NCI-H2107 treated with DMSO at 0.1 percent for 48 hours (cell line): ENCODE measurements around the gene OLFM2.
"Not testable (repeated sequence)": the region's sequence is repeated elsewhere in the genome, so short reads cannot be mapped to it uniquely, and the experiment has no call there.

ENCODE experiments used
- DNase-seq: peaks from one replicate; lab custom pipeline; 2025; ENCODE audit not compliant: unreplicated experiment; lab: John Stamatoyannopoulos, UW

The OLFM2 gene

GRCh38 chr19:9865732-9866501, 70.4 kb downstream of the OLFM2 start:
- no peak for DNase-seq

GRCh38 chr19:9863759-9864158, 72.6 kb downstream of the OLFM2 start:
- DNase-seq: no peak

GRCh38 chr19:9862938-9863337, 73.4 kb downstream of the OLFM2 start:
- DNase-seq: no peak

DNA sequence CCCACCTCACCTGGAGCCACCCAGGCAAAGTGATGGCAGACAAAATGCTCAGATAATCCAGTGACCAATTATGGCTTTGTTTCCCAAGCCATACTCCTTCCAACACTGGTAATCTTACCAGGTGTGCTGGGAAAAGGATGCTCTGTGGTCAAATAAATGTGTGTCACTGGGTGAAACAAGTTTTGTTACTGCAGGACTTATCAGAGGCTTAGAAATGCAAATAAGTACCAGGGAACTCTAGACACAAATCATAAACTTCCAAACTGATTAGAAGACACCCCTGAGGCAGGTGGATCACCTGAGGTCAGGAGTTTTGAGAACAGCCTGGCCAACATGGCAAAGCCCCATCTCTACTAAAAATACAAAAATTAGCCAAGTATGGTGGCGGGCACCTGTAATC, 74.8 kb downstream of the OLFM2 start:
- DNase-seq: no peak

DNA sequence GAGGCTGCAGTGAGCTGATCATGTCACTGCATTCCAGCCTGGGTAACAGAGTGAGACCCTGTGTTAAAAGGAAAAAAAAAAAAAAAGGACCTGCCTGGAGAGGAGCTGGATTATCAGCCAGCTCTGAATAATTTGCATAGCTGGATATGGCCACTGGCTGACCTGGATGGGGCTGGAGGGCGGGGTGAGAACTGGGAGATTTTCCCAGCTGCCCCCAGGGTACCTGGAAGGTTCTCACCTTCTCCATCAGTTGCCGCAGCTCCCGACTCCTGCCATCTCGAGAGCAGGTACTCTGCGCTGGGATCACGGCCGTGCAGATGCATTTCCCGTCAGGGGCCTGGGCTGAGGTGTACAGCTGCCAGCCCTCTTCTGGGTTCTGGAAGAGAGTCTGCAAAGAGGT, 75.9 kb downstream of the OLFM2 start:
- DNase-seq: no peak

DNA sequence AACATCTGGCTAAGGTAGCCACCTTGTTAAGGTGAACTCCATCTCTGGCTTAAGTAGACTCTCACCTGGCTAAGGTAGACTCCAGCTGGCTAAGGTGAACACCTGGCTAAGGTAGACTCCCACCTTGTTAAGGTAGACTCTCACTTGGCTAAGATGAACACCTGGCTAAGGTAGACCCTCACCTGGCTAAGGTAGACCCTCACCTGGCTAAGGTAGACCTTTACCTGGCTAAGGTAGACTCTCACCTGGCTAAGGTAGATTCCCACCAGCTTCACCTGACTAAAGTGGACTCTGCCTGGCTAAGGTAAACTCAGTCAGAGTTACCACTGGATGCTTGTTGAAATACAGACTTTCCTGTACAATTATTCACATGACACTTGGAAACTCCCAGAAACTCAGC, 77.5 kb downstream of the OLFM2 start:
- DNase-seq: no peak

DNA sequence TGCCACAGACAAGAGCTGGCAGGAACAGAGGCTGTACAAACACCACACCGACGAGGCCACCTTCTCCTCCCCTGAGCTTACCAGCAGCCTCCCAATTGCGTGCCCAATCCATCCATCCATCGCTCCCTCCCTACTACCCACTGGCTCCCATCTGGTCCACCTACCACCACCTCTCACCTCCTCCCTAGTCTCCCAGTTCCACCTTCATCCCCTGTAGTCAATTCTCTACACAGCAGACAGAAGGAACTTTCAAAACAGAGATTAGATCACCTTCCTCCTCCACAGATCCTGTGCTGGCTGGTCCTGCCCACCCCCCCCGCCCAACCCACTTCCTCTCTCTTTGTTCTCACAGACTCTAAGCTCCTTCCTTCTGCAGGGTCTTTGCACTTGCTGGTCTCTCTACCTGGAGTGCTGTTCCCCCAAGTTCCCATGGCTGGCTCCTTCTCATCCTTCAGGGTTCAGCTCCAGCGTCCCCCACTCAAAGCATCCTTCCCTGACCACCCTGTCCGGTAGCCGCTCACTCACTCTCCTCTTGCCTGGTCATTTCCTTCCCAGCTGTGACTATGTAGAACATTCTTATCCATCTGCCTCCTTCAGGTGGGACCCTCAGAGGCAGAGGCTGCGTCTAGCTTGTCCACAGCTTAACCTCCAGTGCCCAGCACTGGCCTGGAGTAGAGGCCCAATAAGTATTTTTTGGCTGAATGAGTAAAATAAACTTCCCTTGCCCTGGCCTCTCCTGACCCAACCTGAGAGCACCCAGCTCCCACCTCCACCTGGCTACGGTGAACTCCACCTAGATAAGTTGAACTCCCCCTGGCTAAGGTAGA, 78.2 kb downstream of the OLFM2 start:
- no peak for DNase-seq

- no peak for DNase-seq
Observed at GRCh38 chr19:9857076-9857721, 79.1 kb downstream of the OLFM2 start.

GRCh38 chr19:9856609-9857008, 79.7 kb downstream of the OLFM2 start:
- DNase-seq: no peak

- no peak for DNase-seq
Observed at GRCh38 chr19:9854282-9854846, 82.0 kb downstream of the OLFM2 start.

- DNase-seq: peak; percentile 65
Observed at GRCh38 chr19:9850235-9850959, 85.9 kb downstream of the OLFM2 start.

- DNase-seq: no peak
Observed at GRCh38 chr19:9849791-9850190, 86.5 kb downstream of the OLFM2 start.

DNA sequence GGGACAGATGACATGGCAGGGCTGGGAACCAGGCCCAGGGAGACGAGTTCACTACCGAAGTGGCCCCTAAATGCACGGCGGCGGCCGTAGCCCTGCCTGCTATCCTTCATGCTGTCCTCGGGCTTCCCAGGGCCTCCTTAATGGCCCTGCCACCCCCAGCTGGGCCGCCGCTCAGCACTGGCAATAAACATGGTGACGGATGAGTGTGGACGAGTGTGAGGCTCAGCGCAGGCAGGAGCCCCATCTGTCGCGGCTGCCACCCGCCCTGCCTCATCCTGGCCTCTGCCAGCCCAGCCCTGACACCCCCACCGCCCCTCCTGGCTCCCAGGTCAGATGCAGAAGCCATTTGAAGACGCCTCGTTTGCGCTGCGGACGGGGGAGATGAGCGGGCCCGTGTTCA, 87.6 kb downstream of the OLFM2 start:
- no peak for DNase-seq

DNA sequence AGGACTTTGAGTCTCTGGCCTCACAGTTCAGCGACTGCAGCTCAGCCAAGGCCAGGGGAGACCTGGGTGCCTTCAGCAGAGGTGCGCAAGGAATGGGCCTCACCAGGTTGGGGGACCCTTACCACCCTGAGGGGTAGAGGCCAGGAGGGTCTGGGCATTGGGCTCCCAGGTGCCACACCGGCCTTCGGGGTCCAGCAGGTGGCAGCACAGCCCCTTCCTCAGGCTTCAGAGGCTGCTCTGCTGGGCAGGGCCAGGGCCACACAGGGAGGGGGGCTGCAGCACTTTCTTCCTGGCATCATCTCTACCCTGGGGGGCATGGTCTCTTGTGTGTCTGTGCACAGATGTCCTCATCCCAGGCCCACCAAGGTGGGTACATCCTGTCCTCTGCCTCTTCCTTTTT, 88.3 kb downstream of the OLFM2 start:
- DNase-seq: no peak

GRCh38 chr19:9847087-9847671, 89.1 kb downstream of the OLFM2 start:
- no peak for DNase-seq

GRCh38 chr19:9843626-9844273, 92.6 kb downstream of the OLFM2 start:
- not testable (repeated sequence) for DNase-seq

DNA sequence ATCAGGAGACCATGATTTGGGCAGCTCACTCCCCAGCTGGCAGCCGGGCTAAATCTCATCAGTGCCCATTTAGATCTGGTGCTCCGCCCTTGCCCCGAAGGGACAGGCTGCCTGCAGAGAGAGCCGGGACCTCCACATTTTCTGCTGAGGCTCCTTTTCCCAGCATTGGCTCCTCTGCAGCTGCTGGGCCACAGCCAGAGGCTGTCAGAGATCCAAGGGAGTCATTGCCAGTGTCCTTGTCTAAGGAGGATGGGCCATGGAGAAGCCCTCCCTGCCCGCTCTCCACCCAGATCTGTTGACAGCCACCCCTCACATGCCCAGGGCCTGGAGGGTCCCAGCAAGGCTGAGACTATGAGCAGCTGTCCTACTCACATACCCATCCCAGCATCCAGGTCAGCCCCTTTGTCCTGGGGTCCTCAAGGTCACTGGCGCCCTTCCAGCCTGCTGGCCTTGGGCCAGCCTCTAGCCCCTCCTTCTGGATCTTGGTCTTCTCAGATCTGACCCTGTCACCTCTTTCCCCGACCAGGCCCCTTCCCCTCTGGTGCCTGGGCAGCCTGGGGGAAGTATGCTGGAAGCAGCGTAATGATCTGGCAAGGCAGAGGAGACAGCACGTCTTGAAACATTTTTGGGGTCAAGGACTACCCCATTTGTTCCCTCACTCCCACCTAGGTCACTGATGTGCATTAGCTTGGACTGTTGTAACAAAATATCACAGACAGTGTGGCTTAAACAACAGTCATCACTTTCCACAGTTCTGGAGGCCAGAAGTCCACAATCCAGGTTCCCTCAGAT, 93.3 kb downstream of the OLFM2 start:
- no peak for DNase-seq

DNA sequence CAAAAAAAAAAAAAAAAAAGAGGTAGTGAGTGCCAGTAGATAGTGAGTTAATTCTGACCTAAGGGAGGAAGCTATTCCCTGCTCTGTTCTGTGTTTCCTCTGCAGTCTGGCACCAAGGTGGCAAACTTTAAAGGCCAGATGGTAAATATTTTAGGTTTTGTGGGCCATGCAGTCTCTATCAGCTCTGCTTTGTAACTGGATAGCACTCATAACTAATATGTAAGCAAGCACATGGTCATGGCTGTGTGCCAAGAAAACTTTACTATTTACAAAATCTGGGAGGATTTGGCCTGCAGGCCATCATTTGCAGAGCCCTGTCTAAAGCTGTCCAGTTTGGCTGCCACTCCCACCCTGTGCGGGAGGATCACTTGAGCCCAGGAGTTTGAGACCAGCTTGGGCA, 96.9 kb downstream of the OLFM2 start:
- no peak for DNase-seq

DNA sequence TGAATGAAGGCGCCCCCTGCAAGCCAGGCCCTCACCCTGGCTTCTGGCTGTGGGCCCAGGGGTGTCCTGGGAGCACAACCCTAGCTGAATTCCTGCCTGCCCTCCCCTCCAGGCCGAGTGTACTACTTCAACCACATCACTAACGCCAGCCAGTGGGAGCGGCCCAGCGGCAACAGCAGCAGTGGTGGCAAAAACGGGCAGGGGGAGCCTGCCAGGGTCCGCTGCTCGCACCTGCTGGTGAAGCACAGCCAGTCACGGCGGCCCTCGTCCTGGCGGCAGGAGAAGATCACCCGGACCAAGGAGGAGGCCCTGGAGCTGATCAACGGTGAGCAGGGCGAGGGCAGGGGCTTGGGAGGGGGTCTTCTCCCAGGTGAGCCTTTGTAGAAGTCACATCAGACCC, 98.0 kb downstream of the OLFM2 start:
- DNase-seq: no peak
